Mesenchymal stem cell (in vitro differentiated cells and primary cell): ENCODE data around the gene C17orf114.

Experiments used
- DNase-seq: peaks from one replicate; pipeline ENCODE4 v3.0.0-alpha.2; 2013
- H2AFZ ChIP-seq: one replicate; pipeline ENCODE4 v1.6.1; 2013; ENCODE audit warnings: low read depth, mild to moderate bottlenecking, control low read depth, inconsistent platforms, low read length, moderate library complexity
- H2AK5ac ChIP-seq: 2 replicates; pipeline ENCODE4 v1.6.1; 2013; ENCODE audit warnings: low read length, moderate library complexity, mild to moderate bottlenecking, inconsistent platforms; ENCODE audit not compliant: severe bottlenecking
- H2BK120ac ChIP-seq: one replicate; pipeline ENCODE4 v1.6.1; 2013; ENCODE audit warnings: low read depth, mild to moderate bottlenecking, inconsistent platforms, low read length, moderate library complexity
- H2BK12ac ChIP-seq, 2 experiments: one replicate each; pipeline ENCODE4 v1.6.1; 2013; ENCODE audit warnings: inconsistent platforms in 2 of 2, low read length in 2 of 2, mild to moderate bottlenecking in 2 of 2, moderate library complexity in 2 of 2, control low read depth in 1 of 2
- H2BK15ac ChIP-seq: one replicate; pipeline ENCODE4 v1.6.1; 2013; ENCODE audit warnings: mild to moderate bottlenecking, low read depth, inconsistent platforms; ENCODE audit not compliant: poor library complexity, severe bottlenecking
- H2BK5ac ChIP-seq: 2 replicates; pipeline ENCODE4 v1.6.1; 2013; ENCODE audit warnings: low read depth, mild to moderate bottlenecking, low read length, control low read depth, inconsistent platforms; ENCODE audit not compliant: poor library complexity, severe bottlenecking
- H3K14ac ChIP-seq, 2 experiments: one replicate each; pipeline ENCODE4 v1.6.1; 2013; ENCODE audit warnings: inconsistent platforms in 2 of 2, low read length in 2 of 2, control low read depth in 1 of 2, mild to moderate bottlenecking in 1 of 2, moderate library complexity in 1 of 2
- H3K18ac ChIP-seq, 2 experiments: one replicate each; pipeline ENCODE4 v1.6.1; 2013; ENCODE audit warnings: inconsistent platforms in 2 of 2, low read length in 2 of 2, control low read depth in 1 of 2, low read depth in 1 of 2, mild to moderate bottlenecking in 1 of 2
- H3K23ac ChIP-seq, 2 experiments: one replicate each; pipeline ENCODE4 v1.6.1; 2013; ENCODE audit warnings: inconsistent platforms in 2 of 2, low read length in 2 of 2, mild to moderate bottlenecking in 2 of 2, moderate library complexity in 2 of 2, control low read depth in 1 of 2
- H3K27ac ChIP-seq: 2 replicates; pipeline ENCODE4 v1.5.1; 2013; ENCODE audit warnings: mild to moderate bottlenecking, moderate library complexity, low read length, control low read depth, inconsistent platforms; ENCODE audit not compliant: poor library complexity, severe bottlenecking
- H3K27me3 ChIP-seq, 2 experiments: 2 replicates each; pipeline versions ENCODE4 v1.6.1 to v1.7.0; 2013; ENCODE audit warnings: low read length in 2 of 2, mild to moderate bottlenecking in 2 of 2, moderate library complexity in 2 of 2, control low read depth in 1 of 2, inconsistent platforms in 1 of 2; ENCODE audit not compliant: control insufficient read depth in 1 of 2, insufficient read depth in 1 of 2
- H3K36me3 ChIP-seq, 2 experiments: 2 replicates each; pipeline versions ENCODE4 v1.6.1 to v1.7.0; 2013; ENCODE audit warnings: low read length in 2 of 2, control low read depth in 1 of 2, inconsistent platforms in 1 of 2, low read depth in 1 of 2, mild to moderate bottlenecking in 1 of 2; ENCODE audit not compliant: insufficient read depth in 2 of 2, control insufficient read depth in 1 of 2
- H3K4ac ChIP-seq, 2 experiments: one replicate each; pipeline ENCODE4 v1.6.1; 2013; ENCODE audit warnings: inconsistent platforms in 2 of 2, low read length in 2 of 2, mild to moderate bottlenecking in 2 of 2, moderate library complexity in 2 of 2, control low read depth in 1 of 2, low read depth in 1 of 2
- H3K4me1 ChIP-seq: 2 replicates; pipeline ENCODE4 v1.6.1; 2013; ENCODE audit warnings: low read depth, low read length, control low read depth; ENCODE audit not compliant: control insufficient read depth, insufficient read depth
- H3K4me2 ChIP-seq: 2 replicates; pipeline ENCODE4 v1.6.1; 2013; ENCODE audit warnings: low read length, mild to moderate bottlenecking, inconsistent platforms; ENCODE audit not compliant: poor library complexity, severe bottlenecking
- H3K4me3 ChIP-seq, 2 experiments: 2 replicates each; pipeline versions ENCODE4 v1.5.1 to v1.7.0; 2013; ENCODE audit warnings: low read length in 2 of 2, mild to moderate bottlenecking in 2 of 2, control low read depth in 1 of 2, low read depth in 1 of 2; ENCODE audit not compliant: insufficient read depth in 1 of 2
- H3K79me1 ChIP-seq: replicated peaks from 2 replicates; pipeline ENCODE4 v1.6.1; 2013; ENCODE audit warnings: mild to moderate bottlenecking, control low read depth, low read length, inconsistent platforms; ENCODE audit not compliant: poor library complexity, severe bottlenecking
- H3K9ac ChIP-seq: 2 replicates; pipeline ENCODE4 v1.7.0; 2013; ENCODE audit warnings: mild to moderate bottlenecking, low read length, moderate library complexity
- H3K9me3 ChIP-seq: 2 replicates; pipeline ENCODE4 v1.7.0; 2013; ENCODE audit warnings: mild to moderate bottlenecking, low read length; ENCODE audit not compliant: control insufficient read depth
- H4K8ac ChIP-seq: one replicate; pipeline ENCODE4 v1.6.1; 2013; ENCODE audit warnings: inconsistent platforms, mild to moderate bottlenecking, low read length, moderate library complexity
- H4K91ac ChIP-seq: one replicate; pipeline ENCODE4 v1.6.1; 2013; ENCODE audit warnings: mild to moderate bottlenecking, low read length, inconsistent platforms
- WGBS: methylation state at CpG from one replicate; pipeline ENCODE4 v1.1.7; 2013; ENCODE audit warnings: mixed read lengths; 5-methylcytosine and 5-hydroxymethylcytosine counted together

The C17orf114 gene

DNA sequence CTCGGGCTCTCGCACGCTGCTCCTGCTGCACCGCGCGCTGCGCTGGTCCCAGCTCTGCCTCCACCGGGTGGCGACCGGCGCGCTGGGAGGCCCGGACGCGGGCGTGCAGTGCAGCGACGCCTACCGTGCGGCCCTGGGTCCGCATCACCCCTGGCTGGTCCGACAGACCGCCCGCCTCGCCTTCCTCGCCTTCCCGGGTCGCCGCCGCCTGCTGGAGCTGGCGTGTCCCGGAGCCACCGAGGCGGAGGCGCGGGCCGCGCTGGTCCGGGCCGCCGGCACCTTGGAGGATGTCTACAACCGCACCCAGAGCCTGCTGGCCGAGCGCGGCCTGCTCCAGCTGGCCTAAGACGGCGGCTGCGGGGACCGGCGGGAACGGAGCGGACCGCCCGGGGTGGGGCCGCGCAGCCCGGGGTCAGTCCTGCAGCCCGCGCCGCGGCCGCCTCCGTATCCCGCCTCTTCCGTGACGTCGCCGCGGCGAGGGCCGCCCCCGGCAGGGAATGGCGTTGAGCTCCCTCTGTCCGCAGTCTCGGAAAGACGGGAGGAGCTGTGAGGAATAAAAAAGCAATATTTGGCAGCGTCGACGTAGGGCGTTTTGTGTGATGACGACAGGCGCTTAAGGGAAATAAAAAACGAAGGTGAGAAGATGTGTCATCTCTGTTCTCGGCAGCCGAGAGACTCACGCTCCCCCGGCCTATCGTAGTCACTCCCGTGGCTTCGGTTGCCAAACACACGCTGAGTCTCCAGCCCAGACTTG lies 12.0 kb downstream of the C17orf114 start:
- DNase-seq, result peak; percentile 96
- Histone ChIP-seq H3K14ac (peak overlapping the region in 1 of 2 experiments; percentile 66), H3K9ac (peak overlapping the region; percentile 86), H4K91ac (peak overlapping the region; percentile 91), H2AK5ac (no peak overlapping the region), H3K79me1 (peaks cover 7% of the 10 kb centered on the region), H3K36me3 (no peaks in the 10 kb centered on the region), H3K4me2 (peak overlapping the region; percentile 100), H3K4me1 (peaks cover 15% of the 10 kb centered on the region), H2BK120ac (peak overlapping the region; percentile 68), H3K27ac (peak overlapping the region; percentile 20), H3K23ac (peak overlapping the region in 1 of 2 experiments; percentile 98), H3K4me3 (peak overlapping the region; percentile 82 to 86), H2BK15ac (peak overlapping the region; percentile 97), H3K9me3 (no peaks in the 10 kb centered on the region), H4K8ac (peak overlapping the region; percentile 94), H3K18ac (peak overlapping the region; percentile 96 to 98), H3K27me3 (peaks cover 0 to 7% of the 10 kb centered on the region in 2 experiments), H3K4ac (peak overlapping the region; percentile 61 to 78), H2BK12ac (peak overlapping the region in 1 of 2 experiments; percentile 77), H2BK5ac (no peak overlapping the region), H2AFZ (peak overlapping the region; percentile 95)
- 0% methylated on average over 68 of the region's 91 CpGs for WGBS

DNA sequence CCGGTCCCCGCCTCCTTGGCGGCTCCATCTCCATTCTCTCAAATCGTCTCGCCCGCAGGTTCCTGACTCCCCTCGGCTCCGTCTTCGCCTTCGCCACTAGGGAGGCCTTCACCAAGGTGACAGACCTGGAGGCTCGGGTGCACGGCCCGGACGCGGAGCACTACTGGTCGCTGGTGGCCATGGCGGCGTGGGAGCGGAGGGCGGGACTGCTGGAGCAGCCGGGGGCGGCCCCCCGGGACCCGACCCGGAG lies 12.5 kb downstream of the C17orf114 start:
- Histone ChIP-seq H3K23ac (peak overlapping the region in 1 of 2 experiments; percentile 98), H2BK12ac (peak overlapping the region in 1 of 2 experiments; percentile 71)
- WGBS, result 0% methylated on average over 14 of the region's 25 CpGs

DNA sequence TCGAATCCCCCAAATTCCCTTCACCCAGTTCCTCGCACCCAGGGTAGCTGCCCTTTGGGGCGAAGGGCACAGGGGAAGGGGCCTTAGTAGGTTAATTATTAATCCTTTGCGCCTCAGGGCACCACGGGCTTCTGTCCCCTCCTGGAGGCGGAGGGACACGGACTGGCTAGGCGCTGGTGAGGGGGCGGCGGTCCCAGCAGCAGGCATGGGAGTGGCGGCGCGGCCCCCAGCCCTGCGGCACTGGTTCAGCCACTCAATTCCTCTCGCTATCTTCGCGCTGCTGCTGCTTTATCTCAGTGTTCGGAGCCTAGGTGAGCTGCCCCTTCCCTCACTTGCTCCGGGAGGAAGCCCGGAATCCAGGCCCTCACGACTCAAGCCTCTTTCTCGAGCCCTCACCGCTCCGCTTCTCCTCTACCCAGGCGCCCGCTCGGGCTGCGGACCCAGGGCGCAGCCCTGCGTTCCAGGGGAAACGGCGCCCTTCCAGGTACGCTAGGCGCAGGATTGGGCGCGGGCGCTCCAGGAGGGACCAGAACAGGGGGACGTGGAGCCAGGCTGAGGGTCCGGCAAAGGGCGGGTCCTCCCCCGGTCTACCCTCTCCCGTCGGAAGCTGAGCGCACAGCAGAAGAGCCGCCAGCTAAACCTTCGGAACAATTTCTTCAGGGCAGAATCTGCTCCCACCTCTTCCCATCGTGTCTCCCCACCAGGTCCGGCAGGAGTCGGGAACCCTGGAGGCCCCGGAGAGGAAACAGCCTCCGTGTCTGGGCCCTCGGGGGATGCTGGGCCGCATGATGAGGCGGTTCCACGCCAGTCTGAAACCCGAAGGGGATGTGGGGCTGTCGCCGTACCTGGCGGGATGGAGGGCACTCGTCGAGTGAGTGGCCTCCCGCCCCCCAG lies 13.1 kb downstream of the C17orf114 start, which contains the start of gene GLTPD2:
TSS of gene GLTPD2 (plus strand) at position 158 of the 894 bp plus-strand sequence. CDS start at position 206, 48 bp downstream.
- Histone ChIP-seq H3K4me1 (peaks cover 15% of the 10 kb centered on the region), H3K9ac (peak within 1 kb of the TSS; percentile 86), H4K91ac (no peak within 1 kb of the TSS), H2BK15ac (no peak within 1 kb of the TSS), H3K36me3 (no peaks in the 10 kb centered on the region), H2BK5ac (no peak within 1 kb of the TSS), H3K18ac (peak within 1 kb of the TSS; percentile 81 to 98), H3K14ac (peak within 1 kb of the TSS in 1 of 2 experiments; percentile 71), H4K8ac (peak within 1 kb of the TSS; percentile 67), H2AFZ (peak within 1 kb of the TSS; percentile 95), H2AK5ac (no peak within 1 kb of the TSS), H3K4ac (peak within 1 kb of the TSS; percentile 59 to 61), H3K4me2 (peak within 1 kb of the TSS; percentile 100), H3K27me3 (peaks cover 2 to 15% of the 10 kb centered on the region in 2 experiments), H3K27ac (no peak within 1 kb of the TSS), H2BK12ac (peak within 1 kb of the TSS in 1 of 2 experiments; percentile 71), H2BK120ac (peak within 1 kb of the TSS; percentile 11), H3K9me3 (no peaks in the 10 kb centered on the region), H3K23ac (peak within 1 kb of the TSS in 1 of 2 experiments; percentile 98), H3K4me3 (peak within 1 kb of the TSS; percentile 82 to 86), H3K79me1 (peaks cover 7% of the 10 kb centered on the region)
- WGBS, result 7% methylated on average over 54 of the region's 62 CpGs
- DNase-seq, result peak; percentile 33

More for the DNA sequence above, 12.5 kb downstream of the C17orf114 start:
- peak overlapping the region; percentile 82 to 86 for H3K4me3 ChIP-seq
- H2AFZ ChIP-seq, result peak overlapping the region; percentile 95
- peak overlapping the region; percentile 59 to 61 for H3K4ac ChIP-seq
- peak overlapping the region; percentile 100 for H3K4me2 ChIP-seq
- no peaks in the 10 kb centered on the region for H3K36me3 ChIP-seq
- peak overlapping the region; percentile 81 to 98 for H3K18ac ChIP-seq
- H3K9ac ChIP-seq, result peak overlapping the region; percentile 86
- no peak overlapping the region for H2BK15ac ChIP-seq
- H2BK120ac ChIP-seq, result no peak overlapping the region
- peak overlapping the region; percentile 67 for H4K8ac ChIP-seq
- no peak for DNase-seq
- peaks cover 7% of the 10 kb centered on the region for H3K79me1 ChIP-seq
- H3K27me3 ChIP-seq, result peaks cover 0 to 10% of the 10 kb centered on the region in 2 experiments
- H3K14ac ChIP-seq, result peak overlapping the region in 1 of 2 experiments; percentile 48
- H2BK5ac ChIP-seq, result no peak overlapping the region
- peaks cover 15% of the 10 kb centered on the region for H3K4me1 ChIP-seq
- no peak overlapping the region for H4K91ac ChIP-seq
- no peaks in the 10 kb centered on the region for H3K9me3 ChIP-seq
- no peak overlapping the region for H2AK5ac ChIP-seq
- H3K27ac ChIP-seq, result no peak overlapping the region
